NCI-H1417 treated with DMSO at 0.1 percent for 48 hours (cell line): ENCODE results near the gene ANKRD22.

Source experiments
- DNase-seq: peaks from one replicate; lab custom pipeline; 2025; lab: John Stamatoyannopoulos, UW

ANKRD22 gene

GRCh38 chr10:88835096-88835909 lies 16.3 kb downstream of the ANKRD22 start:
- DNase-seq, result peak; percentile 19

GRCh38 chr10:88833723-88834122 lies 17.9 kb downstream of the ANKRD22 start:
- DNase-seq, result no peak

GRCh38 chr10:88833156-88833555 lies 18.5 kb downstream of the ANKRD22 start:
- DNase-seq, result no peak

DNA sequence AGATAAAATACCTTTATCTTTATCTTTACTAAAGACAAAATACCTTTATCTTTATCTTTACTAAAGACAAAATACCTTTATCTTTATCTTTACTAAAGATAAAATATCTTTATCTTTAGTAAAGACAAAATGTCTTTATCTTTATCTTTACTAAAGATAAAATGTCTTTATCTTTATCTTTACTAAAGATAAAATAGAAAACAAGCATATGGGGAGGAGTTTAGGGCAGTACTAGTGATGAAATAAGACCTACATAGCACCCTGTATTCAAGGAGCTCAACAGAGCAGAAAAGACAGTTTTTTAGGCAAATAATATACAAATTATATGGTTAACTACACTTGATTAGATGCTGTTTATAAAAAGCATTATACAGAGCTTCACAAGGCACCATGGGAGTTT lies 19.3 kb downstream of the ANKRD22 start:
- no peak for DNase-seq

GRCh38 chr10:88831709-88832108 lies 19.9 kb downstream of the ANKRD22 start:
- DNase-seq, result no peak

DNA sequence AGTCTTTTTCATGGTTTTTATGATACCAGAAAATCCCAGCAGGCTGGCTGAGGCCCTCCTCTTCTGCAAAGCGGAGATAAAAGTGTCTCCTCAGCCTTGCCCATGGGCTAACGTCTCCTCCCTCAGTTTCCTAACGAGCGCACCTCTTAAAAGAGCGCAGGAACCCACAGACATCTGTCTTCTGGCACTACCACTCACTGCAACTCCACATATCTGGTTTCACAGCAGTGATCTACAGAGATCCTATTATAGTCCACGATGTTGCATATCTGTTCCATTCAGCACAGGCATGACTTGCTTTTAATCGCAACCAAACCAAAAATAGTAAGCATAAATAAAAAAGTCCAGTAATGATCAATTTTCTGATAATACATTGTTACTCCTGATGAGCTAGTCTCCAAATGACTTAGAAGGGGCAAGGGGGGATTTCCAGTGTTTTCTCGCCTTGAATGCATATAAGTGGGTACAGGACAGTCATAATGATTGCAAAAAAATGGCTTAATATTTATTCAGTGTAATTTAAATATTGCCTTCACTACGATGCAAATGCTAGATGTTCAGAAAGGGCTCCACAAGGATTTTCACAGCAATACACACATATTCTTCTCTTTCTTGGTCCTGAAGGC lies 20.9 kb downstream of the ANKRD22 start:
- DNase-seq, result no peak

- DNase-seq, result no peak
These were observed 23.3 kb downstream of the ANKRD22 start for GRCh38 chr10:88828310-88828709.

DNA sequence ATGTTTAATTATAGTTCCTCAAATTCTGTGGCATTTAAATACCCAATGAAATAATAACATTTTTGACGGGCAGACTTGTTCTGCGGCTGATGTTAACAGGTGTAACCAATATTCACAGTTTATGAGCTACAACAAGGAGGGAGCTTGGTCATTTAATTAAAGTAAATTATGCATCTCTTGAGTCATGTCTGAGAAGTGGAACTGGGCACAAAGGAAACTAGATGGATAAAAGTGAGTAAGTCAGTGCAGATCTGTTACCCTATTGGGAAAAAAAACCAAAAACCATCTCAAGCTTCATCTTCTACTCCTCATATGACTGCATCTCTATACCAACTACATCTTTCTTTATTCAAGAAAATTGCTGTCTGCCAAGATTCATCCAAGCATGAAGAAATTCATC lies 24.0 kb downstream of the ANKRD22 start:
- no peak for DNase-seq

DNA sequence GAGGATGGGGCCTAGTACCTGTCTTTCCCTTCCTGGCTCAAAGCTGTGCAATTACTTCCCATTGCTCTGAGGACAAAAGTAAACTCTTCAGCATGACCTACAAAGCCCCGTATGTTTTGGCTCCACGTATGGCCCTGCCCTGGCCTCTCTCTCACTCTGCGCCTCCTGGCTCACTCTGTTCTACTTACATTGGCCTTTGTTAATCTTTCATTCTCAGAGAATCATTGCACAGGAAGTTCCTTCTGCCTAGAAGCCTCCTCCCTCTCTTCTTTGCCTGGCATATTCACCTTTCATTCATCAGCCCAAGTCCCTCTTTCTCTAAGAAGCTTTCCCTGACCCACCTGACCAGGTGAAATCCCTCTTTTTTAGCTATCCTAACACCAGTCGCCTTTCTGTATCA lies 25.3 kb downstream of the ANKRD22 start:
- no peak for DNase-seq

GRCh38 chr10:88820748-88821401 lies 30.8 kb downstream of the ANKRD22 start:
- DNase-seq, result no peak

GRCh38 chr10:88819290-88819689 lies 32.4 kb downstream of the ANKRD22 start:
- DNase-seq, result no peak

GRCh38 chr10:88813200-88813599 lies 38.4 kb downstream of the ANKRD22 start:
- no peak for DNase-seq

DNA sequence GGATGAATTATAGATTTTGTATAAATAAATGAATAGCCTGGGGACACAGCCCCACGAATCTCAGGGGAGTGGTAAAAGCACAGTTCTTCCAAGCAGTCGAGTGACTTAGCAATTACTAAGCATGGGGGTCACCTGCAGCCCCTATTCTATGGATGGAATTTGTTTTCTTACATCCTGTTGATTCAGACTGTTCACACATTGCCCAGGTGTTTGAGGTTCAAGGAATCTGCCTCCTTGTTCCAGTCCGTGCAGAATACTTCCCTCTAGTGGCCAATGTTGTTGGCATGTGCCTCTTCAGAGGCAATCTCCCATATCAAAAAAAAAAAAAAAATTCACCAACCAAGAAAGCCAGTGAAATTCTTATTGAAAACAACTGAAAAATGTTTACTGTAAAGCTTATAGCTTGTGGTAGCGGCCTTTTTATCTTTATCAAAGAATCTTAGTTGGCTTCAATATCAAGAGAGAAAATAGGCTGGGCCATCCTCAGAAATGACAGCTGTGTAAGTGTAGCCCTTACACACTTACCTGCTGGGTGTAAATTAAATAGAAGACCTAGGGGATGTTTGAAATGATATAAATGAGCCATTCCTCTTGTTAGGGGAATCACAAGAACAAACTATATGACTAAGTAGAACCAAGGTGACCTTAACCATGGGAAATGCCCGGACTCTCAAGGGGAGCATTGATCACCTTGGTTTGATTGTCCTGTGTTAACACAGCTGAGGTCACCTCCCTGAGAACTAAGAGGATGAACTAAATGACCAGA lies 41.3 kb downstream of the ANKRD22 start:
- DNase-seq, result peak; percentile 18

DNA sequence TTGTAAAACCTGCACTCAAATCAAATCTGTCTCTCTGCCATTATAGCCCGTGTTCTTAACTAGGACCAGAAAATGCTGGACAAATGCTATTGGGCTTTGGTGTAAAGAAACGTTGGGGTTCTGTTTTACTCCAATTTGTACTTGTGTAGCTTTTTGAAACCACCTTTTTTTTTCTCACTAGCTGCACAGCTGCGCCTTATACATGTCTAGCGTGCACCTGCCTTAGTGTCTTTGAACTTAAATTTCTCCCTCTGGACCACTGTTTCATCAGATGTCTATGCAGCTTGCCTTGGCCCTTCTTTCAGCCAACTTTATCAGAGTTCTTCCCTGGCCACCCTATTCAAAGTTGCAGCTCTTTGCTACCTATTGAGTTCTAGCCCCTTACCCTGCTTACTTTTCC lies 42.0 kb downstream of the ANKRD22 start:
- DNase-seq, result no peak

DNA sequence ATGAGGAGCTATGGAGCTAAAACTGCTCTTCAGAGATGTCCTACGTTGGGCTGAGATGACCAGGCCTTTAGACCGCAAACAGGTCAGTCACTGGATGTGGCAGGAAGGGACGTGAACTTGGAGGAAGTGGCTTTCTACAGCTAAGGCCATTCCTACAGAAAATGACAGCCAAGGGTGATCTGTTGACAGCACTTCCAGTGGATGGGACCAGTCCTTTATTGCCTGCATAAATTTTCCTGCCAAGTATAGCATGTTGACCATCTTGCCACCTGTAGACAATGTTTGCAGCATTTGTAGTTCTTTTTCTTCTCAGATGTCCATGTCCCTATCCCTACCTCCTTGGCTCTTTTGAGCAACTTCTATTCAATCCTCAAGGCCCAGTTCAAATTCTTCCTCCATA lies 45.7 kb downstream of the ANKRD22 start:
- DNase-seq, result no peak

DNA sequence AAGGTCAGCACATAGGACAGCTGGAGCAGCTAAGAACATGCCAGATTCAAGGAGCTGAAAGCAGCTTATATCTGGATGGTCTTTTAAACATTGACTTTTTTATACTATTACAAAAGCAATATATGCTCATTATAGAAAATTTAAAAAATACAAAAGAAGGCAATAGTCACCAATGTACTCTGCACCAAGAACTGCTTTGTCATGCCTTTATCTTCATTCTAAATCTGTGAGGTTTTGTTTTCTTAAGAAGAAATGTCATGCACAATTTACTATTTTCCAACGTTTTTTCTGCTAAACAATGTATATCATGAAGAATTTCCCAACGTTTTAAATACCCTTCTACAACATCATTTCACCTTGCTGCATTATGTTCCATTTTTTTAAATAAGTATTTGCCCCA lies 46.3 kb downstream of the ANKRD22 start:
- no peak for DNase-seq

- no peak for DNase-seq
These were observed 47.4 kb downstream of the ANKRD22 start for GRCh38 chr10:88804083-88804812.

- no peak for DNase-seq
These were observed 48.0 kb downstream of the ANKRD22 start for GRCh38 chr10:88803641-88804040.

GRCh38 chr10:88802523-88803285 lies 48.9 kb downstream of the ANKRD22 start, which contains the start of gene LIPM:
Gene LIPM (plus strand): TSS chr10:88802730. CDS start chr10:88802897, 167 bp downstream.
- DNase-seq, result no peak

- no peak for DNase-seq
These were observed 51.2 kb downstream of the ANKRD22 start for GRCh38 chr10:88800152-88801125.
